Epidermal melanocyte (primary cell): ENCODE results near the gene ADAMTS3.

Experiments used
- DNase-seq: peaks from one replicate; pipeline ENCODE4 v3.0.0; 2011; ENCODE audit warnings: low spot score; ENCODE audit not compliant: insufficient read length

ADAMTS3 gene

GRCh38 chr4:72418458-72418857, 150.6 kb downstream of the ADAMTS3 start:
- peak; percentile 38 for DNase-seq

GRCh38 chr4:72410158-72410557, 158.9 kb downstream of the ADAMTS3 start:
- DNase-seq = no peak

GRCh38 chr4:72408568-72408967, 160.5 kb downstream of the ADAMTS3 start:
- no peak for DNase-seq

GRCh38 chr4:72405417-72405816, 163.6 kb downstream of the ADAMTS3 start:
- no peak for DNase-seq

- DNase-seq = no peak
Observed at GRCh38 chr4:72397314-72397713, 171.7 kb downstream of the ADAMTS3 start.

GRCh38 chr4:72394012-72394663, 174.9 kb downstream of the ADAMTS3 start:
- DNase-seq = no peak

GRCh38 chr4:72391281-72391680, 177.7 kb downstream of the ADAMTS3 start:
- no peak for DNase-seq

- DNase-seq = no peak
Observed at GRCh38 chr4:72390409-72390808, 178.6 kb downstream of the ADAMTS3 start.

GRCh38 chr4:72388521-72388920, 180.5 kb downstream of the ADAMTS3 start:
- no peak for DNase-seq

GRCh38 chr4:72387959-72388358, 181.1 kb downstream of the ADAMTS3 start:
- DNase-seq = no peak

GRCh38 chr4:72383439-72383838, 185.6 kb downstream of the ADAMTS3 start:
- DNase-seq = no peak

- DNase-seq = no peak
Observed at GRCh38 chr4:72378901-72379300, 190.1 kb downstream of the ADAMTS3 start.

- no peak for DNase-seq
Observed at GRCh38 chr4:72377491-72378194, 191.4 kb downstream of the ADAMTS3 start.

- DNase-seq = no peak
Observed at GRCh38 chr4:72376901-72377300, 192.1 kb downstream of the ADAMTS3 start.

GRCh38 chr4:72375073-72375736, 193.8 kb downstream of the ADAMTS3 start:
- no peak for DNase-seq

- no peak for DNase-seq
Observed at GRCh38 chr4:72374159-72374558, 194.9 kb downstream of the ADAMTS3 start.

GRCh38 chr4:72366601-72367000, 202.4 kb downstream of the ADAMTS3 start:
- no peak for DNase-seq

GRCh38 chr4:72365981-72366380, 203.0 kb downstream of the ADAMTS3 start:
- no peak for DNase-seq

- no peak for DNase-seq
Observed at GRCh38 chr4:72365016-72365415, 204.0 kb downstream of the ADAMTS3 start.

- DNase-seq = no peak
Observed at GRCh38 chr4:72360075-72360474, 208.9 kb downstream of the ADAMTS3 start.

GRCh38 chr4:72358483-72358882, 210.5 kb downstream of the ADAMTS3 start:
- DNase-seq = no peak

- no peak for DNase-seq
Observed at GRCh38 chr4:72357908-72358307, 211.1 kb downstream of the ADAMTS3 start.

- no peak for DNase-seq
Observed at GRCh38 chr4:72352711-72353110, 216.3 kb downstream of the ADAMTS3 start.
